Esophagus squamous epithelium (tissue), 5 donors: ENCODE results near the gene IL20RA. TPM values are rescaled to one million over a fixed set of nuclear protein-coding genes. Genes with fewer than 3 reads are reported as not detected.

Experiments
- DNase-seq: peaks from one replicate; lab custom pipeline; 2025; lab: John Stamatoyannopoulos, UW
- H3K27ac ChIP-seq, 4 donors: fragments of 200-600 bp; sonication (generic); one replicate each; pipeline ENCODE4 v1.5.1; 2016 to 2019; ENCODE audit warnings: mild to moderate bottlenecking in 1 of 4
- H3K27me3 ChIP-seq, 4 donors: fragments of 200-600 bp; sonication (generic); 1 replicate in 3 of 4; 2 replicates in 1 of 4; pipeline versions ENCODE4 v1.5.1 to v1.6.0; 2017 to 2021; ENCODE audit warnings: antibody characterized with exemption in 1 of 4
- H3K36me3 ChIP-seq, 3 donors: fragments of 200-600 bp; sonication (generic); one replicate each; pipeline ENCODE4 v1.5.1; 2016 to 2019
- H3K4me1 ChIP-seq, 3 donors: fragments of 200-600 bp; sonication (generic); one replicate each; pipeline ENCODE4 v1.5.1; 2017 to 2019
- H3K4me3 ChIP-seq, 4 donors: fragments of 200-600 bp; sonication (generic); 1 replicate in 3 of 4; 2 replicates in 1 of 4; pipeline ENCODE4 v1.5.1; 2016 to 2019; ENCODE audit warnings: mild to moderate bottlenecking in 2 of 4, moderate library complexity in 1 of 4
- H3K9me3 ChIP-seq, 3 donors: fragments of 200-600 bp; sonication (generic); one replicate each; pipeline ENCODE4 v1.5.1; 2016 to 2019
- CTCF ChIP-seq, 6 experiments: fragments of 450-650 bp in 4 of 6; fragments of 200-600 bp in 2 of 6; sonication (generic) in 2 of 6; IDR thresholded peaks; one replicate each; pipeline ENCODE4 v1.5.1; 2016 to 2019; ENCODE audit warnings: antibody characterized with exemption in 6 of 6, mild to moderate bottlenecking in 4 of 6, moderate library complexity in 4 of 6
- POLR2A ChIP-seq, 4 donors: fragments of 450-650 bp; IDR thresholded peaks; one replicate each; pipeline ENCODE4 v1.6.1; 2017; ENCODE audit warnings: antibody characterized with exemption in 4 of 4, mild to moderate bottlenecking in 4 of 4, moderate library complexity in 3 of 4
- WGBS, 2 donors: methylation state at CpG; one replicate each; pipeline ENCODE4 v1.1.5; 2018; 5-methylcytosine and 5-hydroxymethylcytosine counted together
- intact Hi-C: fragments of 100-400 bp; cut with DNase I; formaldehyde crosslinking; loops from one replicate; pipeline ENCODE4 v1.15.0; 2022
- total RNA-seq, 4 donors: library from RNA; depleted of rRNA; stranded (reverse); fragments of >200 nt; gene quantifications; one replicate each; pipeline ENCODE4 v1.1.0, GENCODE V29; 2016
- donor health status: DM: yes; HTN: yes; CAD: no.

The IL20RA gene
- total RNA-seq, 4 donors from 2014 or later: 11.1 to 20.7 (median 13.1) TPM

DNA sequence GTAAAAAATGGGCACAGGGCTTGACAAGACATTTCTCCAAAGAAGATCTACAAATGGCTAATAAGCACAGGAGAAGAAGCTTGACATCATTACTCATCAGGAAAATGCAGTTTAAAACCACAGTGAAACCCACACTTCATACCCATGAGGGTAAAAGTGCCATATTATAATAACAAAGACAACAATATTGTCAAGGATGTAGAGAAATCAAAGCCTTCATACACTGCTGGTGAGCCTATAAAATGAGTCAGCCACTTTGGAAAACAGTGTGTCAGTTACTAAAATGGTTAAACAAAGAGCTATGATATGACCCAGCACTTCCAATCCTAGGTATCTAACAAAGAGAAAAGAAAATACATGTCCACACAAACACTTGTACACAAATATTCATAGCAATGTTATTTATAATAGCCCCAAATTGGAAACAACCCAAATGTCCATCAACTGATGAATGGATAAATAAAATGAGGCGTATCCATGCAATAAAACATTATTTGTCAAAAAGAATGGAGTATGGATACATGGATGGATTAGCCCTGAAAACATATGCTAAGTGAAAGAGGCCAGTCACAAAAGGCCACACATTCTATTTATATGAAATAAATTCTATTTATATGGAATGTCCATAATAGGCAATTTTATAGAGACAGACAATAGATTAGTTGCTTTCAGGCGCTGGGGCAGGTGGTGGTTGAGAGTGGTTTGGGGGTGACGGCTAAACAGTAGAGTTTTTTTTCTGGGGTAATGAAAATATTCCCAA lies 11.5 kb upstream of the IL20RA start:
- no peak for DNase-seq
- no peaks in the 10 kb centered on the region for H3K9me3 ChIP-seq
- no peaks in the 10 kb centered on the region for H3K36me3 ChIP-seq
- no peak overlapping the region for H3K4me3 ChIP-seq
- H3K4me1 ChIP-seq: no peaks in the 10 kb centered on the region
- no peak overlapping the region for H3K27ac ChIP-seq
- TF ChIP-seq POLR2A (IDR thresholded peaks at IDR 0.05) (no peak), CTCF (IDR thresholded peaks at IDR 0.05) (no peak)
- intact Hi-C loops: no loop called here
- 85 to 92% methylated on average over 3 of the region's 3 CpGs for whole genome bisulfite sequencing, 2 donors
- H3K27me3 ChIP-seq: no peaks in the 10 kb centered on the region

DNA sequence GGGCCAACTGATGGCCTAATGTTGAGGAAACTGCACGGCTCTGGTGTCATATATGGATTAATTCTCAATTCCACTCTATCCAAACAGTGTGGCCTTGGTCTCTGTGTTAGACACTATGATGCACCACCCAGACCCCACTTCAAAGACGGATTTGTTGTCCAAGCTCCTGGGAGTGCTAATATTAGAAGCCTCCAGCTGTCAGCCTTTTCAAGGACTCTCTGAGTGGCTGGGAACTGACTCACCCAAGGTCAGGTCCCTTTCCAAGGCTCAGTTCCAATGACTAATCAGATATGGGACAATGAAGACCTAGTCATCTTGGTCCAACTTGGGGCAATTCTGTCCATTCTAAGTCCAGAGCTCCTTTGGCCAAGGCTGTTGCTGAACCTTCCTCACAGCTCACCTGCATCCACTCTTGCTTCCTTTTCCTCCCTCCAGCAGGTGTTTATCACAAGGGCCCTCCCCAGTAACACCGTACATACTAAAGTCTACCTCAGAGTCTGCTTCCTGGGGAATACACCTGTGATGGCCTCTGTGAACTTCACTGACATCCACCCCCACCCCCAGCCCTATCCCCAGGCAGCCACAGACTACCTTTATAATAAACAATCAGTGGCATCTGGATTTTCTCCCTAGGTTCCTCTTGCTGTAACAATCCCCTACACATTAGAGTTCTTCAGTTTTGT lies 7.2 kb upstream of the IL20RA start:
- intact Hi-C loops: no loop called here
- Histone ChIP-seq H3K27me3 (no peaks in the 10 kb centered on the region), H3K27ac (no peak overlapping the region), H3K36me3 (no peaks in the 10 kb centered on the region), H3K4me1 (no peaks in the 10 kb centered on the region), H3K9me3 (no peaks in the 10 kb centered on the region), H3K4me3 (no peak overlapping the region)
- WGBS, 2 donors: 78 to 81% methylated on average over 3 of the region's 3 CpGs
- no peak for TF ChIP-seq POLR2A (IDR thresholded peaks at IDR 0.05)
- TF ChIP-seq CTCF (IDR thresholded peaks at IDR 0.05): no peak
- no peak for DNase-seq

- Histone ChIP-seq H3K4me3 (no peak overlapping the region), H3K4me1 (peaks cover 0 to 14% (median 0%) of the 10 kb centered on the region in 3 donors), H3K27me3 (peaks cover 0 to 12% (median 0%) of the 10 kb centered on the region in 4 donors), H3K9me3 (no peaks in the 10 kb centered on the region), H3K36me3 (no peaks in the 10 kb centered on the region), H3K27ac (no peak overlapping the region)
- intact Hi-C loops: no loop called here
- 40 to 63% methylated on average over 2 of the region's 2 CpGs for WGBS, 2 donors
- no peak for DNase-seq
- no peak for TF ChIP-seq CTCF (IDR thresholded peaks at IDR 0.05)
- TF ChIP-seq POLR2A (IDR thresholded peaks at IDR 0.05): no peak
Measured at GRCh38 chr6:137049095-137049494, 4.3 kb upstream of the IL20RA start.

DNA sequence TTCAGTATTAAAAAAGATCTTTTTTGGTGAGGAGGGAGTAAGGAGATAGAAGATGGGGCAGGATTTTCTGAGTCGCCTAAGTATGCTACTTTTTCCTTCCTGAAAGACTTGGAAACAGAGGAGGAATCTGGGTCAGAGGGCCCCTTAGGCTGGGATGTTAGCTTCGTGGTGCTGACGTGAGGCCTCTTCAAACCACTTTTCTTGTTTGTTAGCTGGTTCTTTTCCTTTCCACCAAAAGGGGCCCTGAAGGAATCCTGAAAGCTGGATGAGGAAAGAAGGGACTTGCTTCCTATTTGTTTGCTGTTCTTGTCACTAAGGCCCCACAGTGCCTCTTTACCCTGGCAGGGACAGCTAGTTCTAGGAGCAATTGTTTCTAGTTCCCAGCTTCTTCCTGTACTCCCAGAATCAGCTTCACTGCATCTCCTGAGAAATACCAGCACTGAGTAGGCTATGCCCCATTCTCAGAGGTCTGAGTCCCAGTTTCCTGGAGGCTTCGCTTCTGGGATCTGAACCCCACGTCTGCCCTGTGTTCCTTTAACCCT lies 2.2 kb upstream of the IL20RA start:
- Histone ChIP-seq H3K4me1 (peaks cover 0 to 30% (median 0%) of the 10 kb centered on the region in 3 donors), H3K4me3 (no peak overlapping the region), H3K36me3 (no peaks in the 10 kb centered on the region), H3K9me3 (no peaks in the 10 kb centered on the region), H3K27ac (no peak overlapping the region), H3K27me3 (peaks cover 0 to 32% (median 0%) of the 10 kb centered on the region in 4 donors)
- 89 to 93% methylated on average over 5 of the region's 5 CpGs for WGBS, 2 donors
- DNase-seq: no peak
- intact Hi-C loops: no loop called here
- TF ChIP-seq CTCF (IDR thresholded peaks at IDR 0.05) (no peak), POLR2A (IDR thresholded peaks at IDR 0.05) (no peak)
